Omental fat pad (tissue), 4 donors: ENCODE data around the gene LZTR1. TPM values are rescaled to one million over a fixed set of nuclear protein-coding genes. Genes with fewer than 3 reads are reported as not detected.

ENCODE experiments used
- ATAC-seq: fragments of 150-250 bp; one replicate; pipeline ENCODE4 v1.9.1; 2016; ENCODE audit warnings: mild to moderate bottlenecking, moderate library complexity; ENCODE audit not compliant: low FRiP score
- DNase-seq: peaks from one replicate; pipeline ENCODE4 v3.0.0-alpha.2; 2019; ENCODE audit warnings: low spot score
- total RNA-seq, 4 donors: library from RNA; depleted of rRNA; stranded (reverse); fragments of >200 nt; gene quantifications; one replicate each; pipeline ENCODE4 v1.1.0, GENCODE V29; 2016
- TF ChIP-seq, protein P1 (sequence below), 3 donors: fragments of 450-650 bp; IDR thresholded peaks; one replicate each; pipeline ENCODE4 v1.5.1; 2016 to 2017; ENCODE audit warnings: antibody characterized with exemption in 3 of 3, mild to moderate bottlenecking in 3 of 3, moderate library complexity in 2 of 3

Gene LZTR1
- total RNA-seq, 4 donors from 2014 or later, result 45.8 to 66.5 (median 56.9) TPM

DNA sequence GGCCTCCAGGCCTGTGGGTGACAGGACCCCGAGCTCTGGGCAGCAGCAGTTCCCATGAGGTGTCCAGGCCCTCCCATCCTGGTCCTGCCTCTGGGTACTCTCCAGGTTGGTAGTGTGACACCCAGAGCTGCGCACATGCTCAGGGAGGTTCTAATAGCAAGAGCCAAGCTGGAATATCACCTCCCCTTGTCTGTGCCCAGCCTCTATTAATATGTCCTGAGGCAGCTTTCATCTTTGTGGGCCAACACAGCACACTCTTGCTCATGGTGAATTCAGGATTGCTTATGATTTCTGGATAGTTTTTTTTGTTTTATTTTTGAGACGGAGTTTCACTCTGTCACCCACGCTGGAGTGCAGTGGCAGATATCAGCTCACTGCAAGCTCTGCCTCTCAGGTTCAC lies 36.2 kb downstream of the LZTR1 start:
- ATAC-seq (no peak), DNase-seq (no peak)
- TF ChIP-seq, protein P1, sequence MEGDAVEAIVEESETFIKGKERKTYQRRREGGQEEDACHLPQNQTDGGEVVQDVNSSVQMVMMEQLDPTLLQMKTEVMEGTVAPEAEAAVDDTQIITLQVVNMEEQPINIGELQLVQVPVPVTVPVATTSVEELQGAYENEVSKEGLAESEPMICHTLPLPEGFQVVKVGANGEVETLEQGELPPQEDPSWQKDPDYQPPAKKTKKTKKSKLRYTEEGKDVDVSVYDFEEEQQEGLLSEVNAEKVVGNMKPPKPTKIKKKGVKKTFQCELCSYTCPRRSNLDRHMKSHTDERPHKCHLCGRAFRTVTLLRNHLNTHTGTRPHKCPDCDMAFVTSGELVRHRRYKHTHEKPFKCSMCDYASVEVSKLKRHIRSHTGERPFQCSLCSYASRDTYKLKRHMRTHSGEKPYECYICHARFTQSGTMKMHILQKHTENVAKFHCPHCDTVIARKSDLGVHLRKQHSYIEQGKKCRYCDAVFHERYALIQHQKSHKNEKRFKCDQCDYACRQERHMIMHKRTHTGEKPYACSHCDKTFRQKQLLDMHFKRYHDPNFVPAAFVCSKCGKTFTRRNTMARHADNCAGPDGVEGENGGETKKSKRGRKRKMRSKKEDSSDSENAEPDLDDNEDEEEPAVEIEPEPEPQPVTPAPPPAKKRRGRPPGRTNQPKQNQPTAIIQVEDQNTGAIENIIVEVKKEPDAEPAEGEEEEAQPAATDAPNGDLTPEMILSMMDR (IDR thresholded peaks at IDR 0.05), result no peak

- TF ChIP-seq, protein P1 (IDR thresholded peaks at IDR 0.05), result no peak
- DNase-seq, result no peak
- ATAC-seq, result no peak
Measured at GRCh38 chr22:21020802-21021429, 38.8 kb downstream of the LZTR1 start.

GRCh38 chr22:21022507-21022906 lies 40.4 kb downstream of the LZTR1 start:
- ATAC-seq (no peak), DNase-seq (no peak)
- TF ChIP-seq, protein P1 (IDR thresholded peaks at IDR 0.05), result no peak

DNA sequence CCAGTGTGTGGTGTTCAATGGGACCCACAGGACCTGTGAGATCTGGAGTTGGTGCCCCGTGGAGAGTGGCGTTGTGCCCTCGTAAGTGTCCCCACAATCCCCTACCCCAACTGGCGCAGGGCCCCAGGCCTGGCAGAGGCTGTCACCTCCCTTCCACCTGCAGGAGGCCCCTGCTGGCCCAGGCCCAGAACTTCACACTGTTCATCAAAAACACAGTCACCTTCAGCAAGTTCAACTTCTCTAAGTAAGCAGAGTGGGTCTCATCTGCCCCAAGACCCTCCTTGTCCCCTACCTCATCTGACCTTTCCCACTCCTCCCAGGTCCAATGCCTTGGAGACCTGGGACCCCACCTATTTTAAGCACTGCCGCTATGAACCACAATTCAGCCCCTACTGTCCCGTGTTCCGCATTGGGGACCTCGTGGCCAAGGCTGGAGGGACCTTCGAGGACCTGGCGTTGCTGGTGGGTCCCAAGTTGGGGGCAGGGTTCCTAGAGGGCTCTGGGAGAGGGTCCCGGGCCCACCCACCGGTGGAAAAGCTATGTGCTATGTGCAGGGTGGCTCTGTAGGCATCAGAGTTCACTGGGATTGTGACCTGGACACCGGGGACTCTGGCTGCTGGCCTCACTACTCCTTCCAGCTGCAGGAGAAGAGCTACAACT lies 41.0 kb downstream of the LZTR1 start:
- no peak for ATAC-seq
- TF ChIP-seq, protein P1 (IDR thresholded peaks at IDR 0.05), result no peak

DNA sequence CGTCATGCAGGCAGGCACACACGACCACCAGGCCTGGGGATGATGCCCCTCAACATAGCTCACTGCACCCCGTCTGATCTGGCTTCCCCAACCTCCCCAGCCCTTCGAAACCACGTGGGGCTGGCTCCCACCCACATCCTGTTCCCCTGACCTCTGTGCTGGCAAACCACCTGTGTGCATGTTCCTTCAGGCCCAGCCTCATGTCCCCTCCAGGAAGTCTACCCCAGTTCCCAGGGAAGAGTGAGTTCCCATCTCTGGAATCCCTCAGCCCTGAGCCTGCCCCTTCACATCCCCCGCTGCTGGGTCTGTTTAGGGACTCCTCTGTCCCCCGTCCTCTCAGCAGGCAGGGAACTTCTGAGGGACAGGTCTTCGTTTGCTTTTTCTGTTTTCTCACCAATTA lies 43.2 kb downstream of the LZTR1 start:
- DNase-seq, result no peak
- TF ChIP-seq, protein P1 (IDR thresholded peaks at IDR 0.05), result no peak
- no peak for ATAC-seq

More for the DNA sequence above, 41.0 kb downstream of the LZTR1 start:
- DNase-seq, result no peak

- TF ChIP-seq, protein P1 (IDR thresholded peaks at IDR 0.05), result no peak
- ATAC-seq (no peak), DNase-seq (no peak)
Measured at GRCh38 chr22:21025763-21026755, 44.0 kb downstream of the LZTR1 start.
